Neuronal stem cell (in vitro differentiated cells): ENCODE results near the gene SLC6A6.

Experiments
- DNase-seq: peaks from one replicate; pipeline ENCODE4 v3.0.0-alpha.2; 2013; ENCODE audit warnings: low spot score
- H2AFZ ChIP-seq: one replicate; pipeline ENCODE4 v1.6.1; 2013; ENCODE audit warnings: mild to moderate bottlenecking, low read length, inconsistent platforms
- H2AK5ac ChIP-seq: 2 replicates; pipeline ENCODE4 v1.6.1; 2013; ENCODE audit warnings: low read depth, mild to moderate bottlenecking, inconsistent platforms, low read length, moderate library complexity, mixed read lengths
- H2BK120ac ChIP-seq: 2 replicates; pipeline ENCODE4 v1.6.1; 2013; ENCODE audit warnings: low read depth, mild to moderate bottlenecking, inconsistent platforms, low read length, moderate library complexity, mixed read lengths
- H2BK12ac ChIP-seq: one replicate; pipeline ENCODE4 v1.6.1; 2013; ENCODE audit warnings: low read length, inconsistent platforms
- H2BK15ac ChIP-seq: 2 replicates; pipeline ENCODE4 v1.6.1; 2013; ENCODE audit warnings: mild to moderate bottlenecking, low read length, inconsistent platforms, mixed read lengths
- H2BK5ac ChIP-seq: one replicate; pipeline ENCODE4 v1.6.1; 2013; ENCODE audit warnings: inconsistent platforms, mild to moderate bottlenecking, low read length, moderate library complexity
- H3K14ac ChIP-seq: one replicate; pipeline ENCODE4 v1.6.1; 2013; ENCODE audit warnings: low read length, inconsistent platforms
- H3K18ac ChIP-seq: 2 replicates; pipeline ENCODE4 v1.6.1; 2013; ENCODE audit warnings: low read length, inconsistent platforms
- H3K23ac ChIP-seq: 2 replicates; pipeline ENCODE4 v1.6.1; 2013; ENCODE audit warnings: low read depth, mild to moderate bottlenecking, mixed read lengths, low read length, inconsistent platforms; ENCODE audit not compliant: poor library complexity
- H3K27ac ChIP-seq: replicated peaks from 3 replicates; pipeline ENCODE4 v1.5.1; 2013; ENCODE audit warnings: low read length, inconsistent platforms
- H3K27me3 ChIP-seq, 3 experiments: 2 replicates each; pipeline ENCODE4 v1.6.1; 2013; ENCODE audit warnings: low read length in 3 of 3, mild to moderate bottlenecking in 2 of 3, inconsistent platforms in 1 of 3, low read depth in 1 of 3, mixed read lengths in 1 of 3, moderate library complexity in 1 of 3; ENCODE audit not compliant: control insufficient read depth in 3 of 3, insufficient read depth in 3 of 3
- H3K36me3 ChIP-seq, 2 donors: replicated peaks in 1 of 2; 2 replicates each; pipeline ENCODE4 v1.6.1; 2013; ENCODE audit warnings: low read length in 2 of 2; ENCODE audit not compliant: control insufficient read depth in 2 of 2, insufficient read depth in 2 of 2
- H3K4ac ChIP-seq: 2 replicates; pipeline ENCODE4 v1.6.1; 2013; ENCODE audit warnings: inconsistent platforms, mild to moderate bottlenecking, low read length, moderate library complexity
- H3K4me1 ChIP-seq, 2 donors: 1 replicate in 1 of 2; 2 replicates in 1 of 2; pipeline ENCODE4 v1.6.1; 2013; ENCODE audit warnings: low read length in 2 of 2, low read depth in 1 of 2; ENCODE audit not compliant: control insufficient read depth in 2 of 2, insufficient read depth in 1 of 2
- H3K4me2 ChIP-seq: one replicate; pipeline ENCODE4 v1.6.1; 2013; ENCODE audit warnings: mild to moderate bottlenecking, low read length, inconsistent platforms; ENCODE audit not compliant: insufficient read depth, poor library complexity, severe bottlenecking
- H3K4me3 ChIP-seq, 2 donors: 2 replicates each; pipeline ENCODE4 v1.5.1; 2013; ENCODE audit warnings: low read length in 2 of 2, mild to moderate bottlenecking in 2 of 2, inconsistent platforms in 1 of 2, moderate library complexity in 1 of 2
- H3K79me1 ChIP-seq: one replicate; pipeline ENCODE4 v1.6.1; 2013; ENCODE audit warnings: low read depth, mild to moderate bottlenecking, inconsistent platforms, low read length, moderate library complexity
- H3K9ac ChIP-seq: one replicate; pipeline ENCODE4 v1.6.1; 2013; ENCODE audit warnings: mild to moderate bottlenecking, low read depth, low read length, inconsistent platforms; ENCODE audit not compliant: poor library complexity
- H3K9me3 ChIP-seq, 2 donors: replicated peaks in 1 of 2; 2 replicates each; pipeline versions ENCODE3 to v1.6.1; 2013; ENCODE audit warnings: low read length in 2 of 2, mild to moderate bottlenecking in 2 of 2, inconsistent platforms in 1 of 2, low read depth in 1 of 2, mixed read lengths in 1 of 2, moderate library complexity in 1 of 2; ENCODE audit not compliant: control insufficient read depth in 2 of 2, insufficient read depth in 1 of 2
- H4K8ac ChIP-seq: one replicate; pipeline ENCODE4 v1.6.1; 2013; ENCODE audit warnings: low read depth, mild to moderate bottlenecking, inconsistent platforms, low read length, moderate library complexity
- H4K91ac ChIP-seq: one replicate; pipeline ENCODE4 v1.6.1; 2013; ENCODE audit warnings: low read length, low read depth, mild to moderate bottlenecking, inconsistent platforms; ENCODE audit not compliant: poor library complexity
- WGBS, 2 donors: extraction: QIAGEN DNeasy Blood & Tissue Kit; methylation state at CpG; one replicate each; pipeline ENCODE4 v1.1.7; 2013; ENCODE audit warnings: missing lambda C conversion rate in 2 of 2, mixed read lengths in 1 of 2; ENCODE audit not compliant: insufficient read length in 2 of 2, insufficient replicate concordance in 1 of 2; ENCODE audit errors: extremely low coverage in 2 of 2; 5-methylcytosine and 5-hydroxymethylcytosine counted together

SLC6A6 gene

GRCh38 chr3:14536055-14536815 is 133.8 kb downstream of the SLC6A6 start:
- no peak overlapping the region for H3K4me3 ChIP-seq
- no peaks in the 10 kb centered on the region for H3K9me3 ChIP-seq
- no peak overlapping the region for H3K4me2 ChIP-seq
- WGBS, 2 donors = no CpG with 5 or more reads among the region's 10 CpGs
- no peak overlapping the region for H3K4ac ChIP-seq
- no peak for DNase-seq
- H3K79me1 ChIP-seq = no peaks in the 10 kb centered on the region
- no peak overlapping the region for H3K14ac ChIP-seq
- no peak overlapping the region for H2BK12ac ChIP-seq
- H3K27ac ChIP-seq = no peak overlapping the region
- no peak overlapping the region for H2BK5ac ChIP-seq
- no peak overlapping the region for H3K23ac ChIP-seq
- H2BK120ac ChIP-seq = no peak overlapping the region
- peak overlapping the region; percentile 56 for H2AK5ac ChIP-seq
- H4K8ac ChIP-seq = no peak overlapping the region
- peak overlapping the region; percentile 40 for H3K18ac ChIP-seq
- no peaks in the 10 kb centered on the region for H3K36me3 ChIP-seq
- H2BK15ac ChIP-seq = no peak overlapping the region
- H3K9ac ChIP-seq = no peak overlapping the region
- H4K91ac ChIP-seq = peak overlapping the region; percentile 93
- H3K27me3 ChIP-seq = peaks cover 0 to 53% (median 0%) of the 10 kb centered on the region in 3 experiments
- peaks cover 6 to 12% of the 10 kb centered on the region in 2 donors for H3K4me1 ChIP-seq
- no peak overlapping the region for H2AFZ ChIP-seq

GRCh38 chr3:14536837-14537589 is 134.6 kb downstream of the SLC6A6 start:
- Histone ChIP-seq H3K4me2 (no peak overlapping the region), H3K79me1 (no peaks in the 10 kb centered on the region), H3K18ac (no peak overlapping the region), H2BK5ac (no peak overlapping the region), H3K4me3 (no peak overlapping the region), H3K4ac (no peak overlapping the region), H3K4me1 (peaks cover 6 to 12% of the 10 kb centered on the region in 2 donors), H3K27me3 (peaks cover 0 to 56% (median 0%) of the 10 kb centered on the region in 3 experiments), H2BK15ac (no peak overlapping the region), H3K27ac (no peak overlapping the region), H2BK12ac (no peak overlapping the region), H3K9me3 (no peaks in the 10 kb centered on the region), H3K14ac (no peak overlapping the region), H3K9ac (no peak overlapping the region), H3K23ac (no peak overlapping the region), H2AFZ (no peak overlapping the region), H4K91ac (no peak overlapping the region), H2BK120ac (no peak overlapping the region), H4K8ac (no peak overlapping the region), H3K36me3 (no peaks in the 10 kb centered on the region), H2AK5ac (no peak overlapping the region)
- WGBS, 2 donors = no CpG with 5 or more reads among the region's 12 CpGs
- DNase-seq = no peak

- DNase-seq = no peak
- H3K9me3 ChIP-seq = no peaks in the 10 kb centered on the region
- peak overlapping the region; percentile 60 for H2AFZ ChIP-seq
- no peak overlapping the region for H3K4me2 ChIP-seq
- peaks cover 0 to 53% (median 0%) of the 10 kb centered on the region in 3 experiments for H3K27me3 ChIP-seq
- no peak overlapping the region for H3K4me3 ChIP-seq
- no CpG with 5 or more reads among the region's 10 CpGs for WGBS, 2 donors
- H3K36me3 ChIP-seq = no peaks in the 10 kb centered on the region
- no peak overlapping the region for H2BK5ac ChIP-seq
- H3K27ac ChIP-seq = no peak overlapping the region
- no peak overlapping the region for H4K8ac ChIP-seq
- peak overlapping the region; percentile 32 for H2AK5ac ChIP-seq
- peak overlapping the region; percentile 78 for H3K18ac ChIP-seq
- no peak overlapping the region for H3K14ac ChIP-seq
- H3K79me1 ChIP-seq = no peaks in the 10 kb centered on the region
- no peak overlapping the region for H2BK12ac ChIP-seq
- H3K23ac ChIP-seq = peak overlapping the region; percentile 57
- no peak overlapping the region for H4K91ac ChIP-seq
- H2BK15ac ChIP-seq = no peak overlapping the region
- no peak overlapping the region for H3K4ac ChIP-seq
- no peak overlapping the region for H2BK120ac ChIP-seq
- H3K9ac ChIP-seq = no peak overlapping the region
- peaks cover 6 to 12% of the 10 kb centered on the region in 2 donors for H3K4me1 ChIP-seq
Measured at GRCh38 chr3:14537590-14538450, 135.4 kb downstream of the SLC6A6 start.
